HEK293 (cell line): ENCODE measurements around the gene ILK.

Source experiments
- BCL11B ChIP-seq: fragments of 450-650 bp; formaldehyde crosslinking; IDR thresholded peaks from 2 replicates; pipeline ENCODE4 v1.5.1; 2016; ENCODE audit warnings: low read depth, missing biosample characterization, missing genetic modification characterization
- MEIS1 ChIP-seq: sonication (generic); formaldehyde crosslinking; IDR thresholded peaks from 2 replicates; pipeline ENCODE4 v1.8.1; 2022; ENCODE audit warnings: missing genetic modification reagents, mild to moderate bottlenecking, borderline replicate concordance
- PRDM1 ChIP-seq: fragments of 450-650 bp; formaldehyde crosslinking; IDR thresholded peaks from 2 replicates; pipeline ENCODE4; 2016; ENCODE audit warnings: missing biosample characterization, missing genetic modification characterization
- SP2 ChIP-seq: fragments of 450-650 bp; formaldehyde crosslinking; IDR thresholded peaks from 2 replicates; pipeline ENCODE4 v1.5.1; 2016; ENCODE audit warnings: missing biosample characterization, missing genetic modification characterization
- ZBTB1 ChIP-seq: fragments of 450-650 bp; formaldehyde crosslinking; IDR thresholded peaks from 2 replicates; pipeline ENCODE4 v1.5.1; 2016; ENCODE audit warnings: missing biosample characterization, missing genetic modification characterization
- ZBTB20 ChIP-seq: fragments of 450-650 bp; formaldehyde crosslinking; IDR thresholded peaks from 2 replicates; pipeline ENCODE4 v1.5.1; 2016; ENCODE audit warnings: missing biosample characterization, missing genetic modification characterization
- ZBTB7A ChIP-seq: fragments of 450-650 bp; formaldehyde crosslinking; IDR thresholded peaks from 2 replicates; pipeline ENCODE4 v1.5.1; 2016; ENCODE audit warnings: low read depth, missing biosample characterization, missing genetic modification characterization
- ZBTB8A ChIP-seq: fragments of 450-650 bp; formaldehyde crosslinking; IDR thresholded peaks from 2 replicates; pipeline ENCODE4 v1.5.1; 2016; ENCODE audit warnings: missing biosample characterization, missing genetic modification characterization
- ZFP41 ChIP-seq: fragments of 450-650 bp; formaldehyde crosslinking; IDR thresholded peaks from 2 replicates; pipeline ENCODE4 v1.5.1; 2016; ENCODE audit warnings: missing biosample characterization, missing genetic modification characterization, borderline replicate concordance
- ZNF146 ChIP-seq: fragments of 450-650 bp; formaldehyde crosslinking; IDR thresholded peaks from 2 replicates; pipeline ENCODE4 v1.5.1; 2016; ENCODE audit warnings: missing biosample characterization, missing genetic modification characterization
- ZNF16 ChIP-seq: fragments of 450-650 bp; formaldehyde crosslinking; IDR thresholded peaks from 2 replicates; pipeline ENCODE4 v1.5.1; 2016; ENCODE audit warnings: low read depth, missing biosample characterization, missing genetic modification characterization
- ZNF23 ChIP-seq: fragments of 450-650 bp; formaldehyde crosslinking; IDR thresholded peaks from 2 replicates; pipeline ENCODE4 v1.5.1; 2016; ENCODE audit warnings: missing biosample characterization, missing genetic modification characterization, borderline replicate concordance
- ZNF24 ChIP-seq: fragments of 450-650 bp; formaldehyde crosslinking; IDR thresholded peaks from 2 replicates; pipeline ENCODE4 v1.5.1; 2016; ENCODE audit warnings: missing biosample characterization, missing genetic modification characterization
- ZNF366 ChIP-seq: fragments of 450-650 bp; formaldehyde crosslinking; conservative IDR thresholded peaks from 2 replicates; pipeline ENCODE4 v1.5.1; 2016; ENCODE audit warnings: missing biosample characterization, missing genetic modification characterization
- ZNF391 ChIP-seq: fragments of 450-650 bp; formaldehyde crosslinking; IDR thresholded peaks from 2 replicates; pipeline ENCODE4 v1.5.1; 2016; ENCODE audit warnings: low read depth, missing biosample characterization, missing genetic modification characterization, borderline replicate concordance
- ZNF530 ChIP-seq: fragments of 450-650 bp; formaldehyde crosslinking; IDR thresholded peaks from 2 replicates; pipeline ENCODE4 v1.5.1; 2016; ENCODE audit warnings: low read depth, missing biosample characterization, missing genetic modification characterization
- ZNF610 ChIP-seq: fragments of 450-650 bp; formaldehyde crosslinking; IDR thresholded peaks from 2 replicates; pipeline ENCODE4 v1.5.1; 2016; ENCODE audit warnings: missing biosample characterization, missing genetic modification characterization, borderline replicate concordance
- ZNF621 ChIP-seq: fragments of 450-650 bp; formaldehyde crosslinking; IDR thresholded peaks from 2 replicates; pipeline ENCODE4 v1.5.1; 2017; ENCODE audit warnings: missing biosample characterization, missing genetic modification characterization
- ZNF677 ChIP-seq: fragments of 450-650 bp; IDR thresholded peaks from 2 replicates; pipeline ENCODE4 v1.5.0; 2018; ENCODE audit warnings: missing biosample characterization, mild to moderate bottlenecking, missing genetic modification characterization, moderate library complexity
- ZNF776 ChIP-seq: fragments of 450-650 bp; formaldehyde crosslinking; IDR thresholded peaks from 2 replicates; pipeline ENCODE4 v1.5.0; 2017; ENCODE audit warnings: missing biosample characterization, missing genetic modification characterization, borderline replicate concordance
- ZNF785 ChIP-seq: fragments of 450-650 bp; formaldehyde crosslinking; IDR thresholded peaks from 2 replicates; pipeline ENCODE4 v1.5.1; 2016; ENCODE audit warnings: missing biosample characterization, missing genetic modification characterization
- ZNF830 ChIP-seq: fragments of 450-650 bp; IDR thresholded peaks from 2 replicates; pipeline ENCODE4 v1.5.0; 2018; ENCODE audit warnings: missing biosample characterization, missing genetic modification characterization, low read depth, mild to moderate bottlenecking, moderate library complexity
- ZSCAN23 ChIP-seq: fragments of 450-650 bp; formaldehyde crosslinking; IDR thresholded peaks from 2 replicates; pipeline ENCODE4 v1.5.1; 2016; ENCODE audit warnings: missing biosample characterization, missing genetic modification characterization
- TF ChIP-seq, protein P1 (sequence below): fragments of 450-650 bp; formaldehyde crosslinking; IDR thresholded peaks from 2 replicates; pipeline ENCODE4 v1.5.1; 2016; ENCODE audit warnings: missing biosample characterization, missing genetic modification characterization
- TF ChIP-seq, protein P2 (sequence below): fragments of 450-650 bp; formaldehyde crosslinking; IDR thresholded peaks from 2 replicates; pipeline ENCODE4 v1.5.1; 2017; ENCODE audit warnings: missing biosample characterization, missing genetic modification characterization
- TF ChIP-seq, protein P3 (sequence below): fragments of 450-650 bp; formaldehyde crosslinking; IDR thresholded peaks from 2 replicates; pipeline ENCODE4 v1.5.1; 2016; ENCODE audit warnings: missing biosample characterization, missing genetic modification characterization
- TF ChIP-seq, protein P4 (sequence below): fragments of 450-650 bp; formaldehyde crosslinking; IDR thresholded peaks from 2 replicates; pipeline ENCODE4 v1.5.1; 2016; ENCODE audit warnings: missing biosample characterization, missing genetic modification characterization
- TF ChIP-seq, protein P5 (sequence below): fragments of 450-650 bp; formaldehyde crosslinking; IDR thresholded peaks from 2 replicates; pipeline ENCODE4 v1.5.1; 2017; ENCODE audit warnings: missing biosample characterization, mild to moderate bottlenecking, missing genetic modification characterization, moderate library complexity
- TF ChIP-seq, protein P6 (sequence below): fragments of 450-650 bp; formaldehyde crosslinking; IDR thresholded peaks from 2 replicates; pipeline ENCODE4 v1.5.1; 2017; ENCODE audit warnings: missing biosample characterization, missing genetic modification characterization

Gene ILK

DNA sequence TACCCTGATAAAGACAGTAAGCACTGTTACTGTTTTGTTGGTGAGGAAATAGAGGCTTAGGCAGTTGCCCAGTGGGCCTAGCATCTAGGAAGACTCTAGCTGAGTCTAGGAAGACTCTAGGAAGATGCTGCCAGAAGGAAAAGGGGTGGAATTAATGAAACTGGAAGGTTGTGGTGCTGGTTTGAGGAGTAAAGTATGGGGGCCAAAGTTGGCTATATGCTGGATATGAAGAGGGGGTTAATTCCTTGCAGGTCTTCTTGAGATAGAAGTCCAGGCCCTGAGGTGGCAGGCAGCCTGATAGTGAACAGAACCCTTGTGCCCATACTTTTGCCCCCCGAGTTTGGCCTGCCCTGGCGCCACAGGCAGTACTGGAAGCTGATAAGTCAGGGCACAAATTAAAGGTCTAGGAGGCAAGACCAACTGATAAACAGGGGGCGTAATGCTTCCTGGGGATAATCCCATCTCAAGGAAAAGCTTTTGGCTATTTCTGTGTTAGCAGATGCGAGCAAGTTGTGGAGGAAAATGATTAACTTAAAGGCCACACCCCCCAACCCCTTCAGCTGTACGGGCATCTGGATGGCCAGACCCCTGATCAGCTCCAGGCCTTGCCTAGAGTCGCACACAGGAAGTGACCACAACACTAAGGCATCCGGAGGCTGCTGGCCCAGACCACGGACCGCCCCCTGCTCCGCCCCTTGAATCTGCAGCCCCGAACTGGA lies 3.1 kb downstream of the ILK start (continued):
- TF ChIP-seq ZBTB20 (tag by site-specific recombination) (peak; percentile 96), ZNF24 (tag by site-specific recombination) (no peak), ZNF16 (tag by site-specific recombination) (no peak), ZNF23 (tag by site-specific recombination) (no peak), BCL11B (tag by site-specific recombination) (no peak), SP2 (tag by site-specific recombination) (peak; percentile 84), ZNF366 (tag by site-specific recombination) (no peak), ZBTB7A (tag by site-specific recombination) (no peak), ZNF621 (tag by site-specific recombination) (no peak), ZNF677 (tag by site-specific recombination) (no peak), ZNF830 (tag by site-specific recombination) (no peak), ZNF785 (tag by site-specific recombination) (no peak), ZSCAN23 (tag by site-specific recombination) (no peak), ZBTB1 (no peak), PRDM1 (tag by site-specific recombination) (no peak), ZNF530 (tag by site-specific recombination) (no peak), MEIS1 (CRISPR knock-in tag) (no peak), ZNF776 (tag by site-specific recombination) (no peak), ZNF610 (tag by site-specific recombination) (no peak), ZNF146 (tag by site-specific recombination) (no peak), ZBTB8A (tag by site-specific recombination) (no peak), ZFP41 (tag by site-specific recombination) (no peak), ZNF391 (tag by site-specific recombination) (no peak)
- TF ChIP-seq, protein P1, sequence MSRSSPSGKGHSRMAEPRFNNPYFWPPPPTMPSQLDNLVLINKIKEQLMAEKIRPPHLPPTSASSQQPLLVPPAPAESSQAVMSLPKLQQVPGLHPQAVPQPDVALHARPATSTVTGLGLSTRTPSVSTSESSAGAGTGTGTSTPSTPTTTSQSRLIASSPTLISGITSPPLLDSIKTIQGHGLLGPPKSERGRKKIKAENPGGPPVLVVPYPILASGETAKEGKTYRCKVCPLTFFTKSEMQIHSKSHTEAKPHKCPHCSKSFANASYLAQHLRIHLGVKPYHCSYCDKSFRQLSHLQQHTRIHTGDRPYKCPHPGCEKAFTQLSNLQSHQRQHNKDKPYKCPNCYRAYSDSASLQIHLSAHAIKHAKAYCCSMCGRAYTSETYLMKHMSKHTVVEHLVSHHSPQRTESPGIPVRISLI (tag by site-specific recombination), result no peak
- TF ChIP-seq, protein P2, sequence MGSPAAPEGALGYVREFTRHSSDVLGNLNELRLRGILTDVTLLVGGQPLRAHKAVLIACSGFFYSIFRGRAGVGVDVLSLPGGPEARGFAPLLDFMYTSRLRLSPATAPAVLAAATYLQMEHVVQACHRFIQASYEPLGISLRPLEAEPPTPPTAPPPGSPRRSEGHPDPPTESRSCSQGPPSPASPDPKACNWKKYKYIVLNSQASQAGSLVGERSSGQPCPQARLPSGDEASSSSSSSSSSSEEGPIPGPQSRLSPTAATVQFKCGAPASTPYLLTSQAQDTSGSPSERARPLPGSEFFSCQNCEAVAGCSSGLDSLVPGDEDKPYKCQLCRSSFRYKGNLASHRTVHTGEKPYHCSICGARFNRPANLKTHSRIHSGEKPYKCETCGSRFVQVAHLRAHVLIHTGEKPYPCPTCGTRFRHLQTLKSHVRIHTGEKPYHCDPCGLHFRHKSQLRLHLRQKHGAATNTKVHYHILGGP (tag by site-specific recombination), result no peak
- TF ChIP-seq, protein P3, sequence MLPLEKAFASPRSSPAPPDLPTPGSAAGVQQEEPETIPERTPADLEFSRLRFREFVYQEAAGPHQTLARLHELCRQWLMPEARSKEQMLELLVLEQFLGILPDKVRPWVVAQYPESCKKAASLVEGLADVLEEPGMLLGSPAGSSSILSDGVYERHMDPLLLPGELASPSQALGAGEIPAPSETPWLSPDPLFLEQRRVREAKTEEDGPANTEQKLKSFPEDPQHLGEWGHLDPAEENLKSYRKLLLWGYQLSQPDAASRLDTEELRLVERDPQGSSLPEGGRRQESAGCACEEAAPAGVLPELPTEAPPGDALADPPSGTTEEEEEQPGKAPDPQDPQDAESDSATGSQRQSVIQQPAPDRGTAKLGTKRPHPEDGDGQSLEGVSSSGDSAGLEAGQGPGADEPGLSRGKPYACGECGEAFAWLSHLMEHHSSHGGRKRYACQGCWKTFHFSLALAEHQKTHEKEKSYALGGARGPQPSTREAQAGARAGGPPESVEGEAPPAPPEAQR (tag by site-specific recombination), result no peak
- TF ChIP-seq, protein P4, sequence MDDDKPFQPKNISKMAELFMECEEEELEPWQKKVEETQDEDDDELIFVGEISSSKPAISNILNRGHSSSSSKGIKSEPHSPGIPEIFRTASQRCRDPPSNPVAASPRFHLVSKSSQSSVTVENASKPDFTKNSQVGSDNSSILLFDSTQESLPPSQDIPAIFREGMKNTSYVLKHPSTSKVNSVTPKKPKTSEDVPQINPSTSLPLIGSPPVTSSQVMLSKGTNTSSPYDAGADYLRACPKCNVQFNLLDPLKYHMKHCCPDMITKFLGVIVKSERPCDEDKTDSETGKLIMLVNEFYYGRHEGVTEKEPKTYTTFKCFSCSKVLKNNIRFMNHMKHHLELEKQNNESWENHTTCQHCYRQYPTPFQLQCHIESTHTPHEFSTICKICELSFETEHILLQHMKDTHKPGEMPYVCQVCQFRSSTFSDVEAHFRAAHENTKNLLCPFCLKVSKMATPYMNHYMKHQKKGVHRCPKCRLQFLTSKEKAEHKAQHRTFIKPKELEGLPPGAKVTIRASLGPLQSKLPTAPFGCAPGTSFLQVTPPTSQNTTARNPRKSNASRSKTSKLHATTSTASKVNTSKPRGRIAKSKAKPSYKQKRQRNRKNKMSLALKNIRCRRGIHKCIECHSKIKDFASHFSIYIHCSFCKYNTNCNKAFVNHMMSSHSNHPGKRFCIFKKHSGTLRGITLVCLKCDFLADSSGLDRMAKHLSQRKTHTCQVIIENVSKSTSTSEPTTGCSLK (tag by site-specific recombination), result no peak
- TF ChIP-seq, protein P5, sequence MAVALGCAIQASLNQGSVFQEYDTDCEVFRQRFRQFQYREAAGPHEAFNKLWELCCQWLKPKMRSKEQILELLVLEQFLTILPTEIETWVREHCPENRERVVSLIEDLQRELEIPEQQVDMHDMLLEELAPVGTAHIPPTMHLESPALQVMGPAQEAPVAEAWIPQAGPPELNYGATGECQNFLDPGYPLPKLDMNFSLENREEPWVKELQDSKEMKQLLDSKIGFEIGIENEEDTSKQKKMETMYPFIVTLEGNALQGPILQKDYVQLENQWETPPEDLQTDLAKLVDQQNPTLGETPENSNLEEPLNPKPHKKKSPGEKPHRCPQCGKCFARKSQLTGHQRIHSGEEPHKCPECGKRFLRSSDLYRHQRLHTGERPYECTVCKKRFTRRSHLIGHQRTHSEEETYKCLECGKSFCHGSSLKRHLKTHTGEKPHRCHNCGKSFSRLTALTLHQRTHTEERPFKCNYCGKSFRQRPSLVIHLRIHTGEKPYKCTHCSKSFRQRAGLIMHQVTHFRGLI (tag by site-specific recombination), result no peak
- TF ChIP-seq, protein P6, sequence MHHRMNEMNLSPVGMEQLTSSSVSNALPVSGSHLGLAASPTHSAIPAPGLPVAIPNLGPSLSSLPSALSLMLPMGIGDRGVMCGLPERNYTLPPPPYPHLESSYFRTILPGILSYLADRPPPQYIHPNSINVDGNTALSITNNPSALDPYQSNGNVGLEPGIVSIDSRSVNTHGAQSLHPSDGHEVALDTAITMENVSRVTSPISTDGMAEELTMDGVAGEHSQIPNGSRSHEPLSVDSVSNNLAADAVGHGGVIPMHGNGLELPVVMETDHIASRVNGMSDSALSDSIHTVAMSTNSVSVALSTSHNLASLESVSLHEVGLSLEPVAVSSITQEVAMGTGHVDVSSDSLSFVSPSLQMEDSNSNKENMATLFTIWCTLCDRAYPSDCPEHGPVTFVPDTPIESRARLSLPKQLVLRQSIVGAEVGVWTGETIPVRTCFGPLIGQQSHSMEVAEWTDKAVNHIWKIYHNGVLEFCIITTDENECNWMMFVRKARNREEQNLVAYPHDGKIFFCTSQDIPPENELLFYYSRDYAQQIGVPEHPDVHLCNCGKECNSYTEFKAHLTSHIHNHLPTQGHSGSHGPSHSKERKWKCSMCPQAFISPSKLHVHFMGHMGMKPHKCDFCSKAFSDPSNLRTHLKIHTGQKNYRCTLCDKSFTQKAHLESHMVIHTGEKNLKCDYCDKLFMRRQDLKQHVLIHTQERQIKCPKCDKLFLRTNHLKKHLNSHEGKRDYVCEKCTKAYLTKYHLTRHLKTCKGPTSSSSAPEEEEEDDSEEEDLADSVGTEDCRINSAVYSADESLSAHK (tag by site-specific recombination), result no peak
